B cell (primary cell): ENCODE results near the gene BIVM. TPM values are rescaled to one million over a fixed set of nuclear protein-coding genes. Genes with fewer than 3 reads are reported as not detected.

ENCODE experiments used
- ATAC-seq: fragments of 200-7000 bp; cut with Tn5 transposase; one replicate; pipeline ENCODE4 v1.10.0; 2021; ENCODE audit warnings: low read depth, mild to moderate bottlenecking, moderate number of reproducible peaks, moderate library complexity
- CTCF ChIA-PET: fragments of 350-600 bp; sonication (Branson Sonifier 250); formaldehyde crosslinking; loops from one replicate; lab custom pipeline; 2021; ENCODE audit warnings: antibody characterized with exemption, inconsistent platforms; lab: Charles Lee
- POLR2A ChIA-PET: fragments of 350-600 bp; sonication (Branson Sonifier 250); formaldehyde crosslinking; loops from one replicate; lab custom pipeline; 2021; ENCODE audit warnings: antibody characterized with exemption; lab: Charles Lee
- DNase-seq: peaks from one replicate; pipeline ENCODE4 v3.0.0; 2013
- H2AFZ ChIP-seq: 2 replicates; pipeline ENCODE4 v1.6.1; 2012; ENCODE audit warnings: mild to moderate bottlenecking, low read depth, low read length; ENCODE audit not compliant: insufficient read depth, poor library complexity, severe bottlenecking
- H3K27ac ChIP-seq, 2 donors: 1 replicate in 1 of 2; 2 replicates in 1 of 2; pipeline ENCODE4 v1.5.1; 2012 to 2013; ENCODE audit warnings: low read length in 2 of 2, mild to moderate bottlenecking in 2 of 2, moderate library complexity in 1 of 2
- H3K27me3 ChIP-seq, 4 experiments: fragments of 200-600 bp in 1 of 4; sonication (generic) in 1 of 4; replicated peaks in 1 of 4; 1 replicate in 2 of 4; 2 replicates in 2 of 4; pipeline versions ENCODE4 v1.6.1 to v1.7.0; 2013 to 2016; ENCODE audit warnings: low read length in 3 of 4, mild to moderate bottlenecking in 2 of 4, mixed read lengths in 1 of 4, moderate library complexity in 1 of 4; ENCODE audit not compliant: insufficient read depth in 4 of 4, control insufficient read depth in 3 of 4; ENCODE audit errors: control extremely low read depth in 1 of 4
- H3K36me3 ChIP-seq, 2 experiments: replicated peaks in 1 of 2; 1 replicate in 1 of 2; 2 replicates in 1 of 2; pipeline versions ENCODE4 v1.6.1 to v1.7.1; 2013; ENCODE audit warnings: low read length in 1 of 2; ENCODE audit not compliant: insufficient read depth in 2 of 2, control insufficient read depth in 1 of 2; ENCODE audit errors: control extremely low read depth in 1 of 2, extremely low read depth in 1 of 2
- H3K4me1 ChIP-seq, 2 donors: fragments of 200-600 bp in 1 of 2; sonication (generic) in 1 of 2; 1 replicate in 1 of 2; 2 replicates in 1 of 2; pipeline versions ENCODE4 v1.5.1 to v1.6.1; 2013 to 2017; ENCODE audit warnings: low read length in 2 of 2; ENCODE audit not compliant: control insufficient read depth in 2 of 2, insufficient read depth in 2 of 2
- H3K4me2 ChIP-seq: replicated peaks from 2 replicates; pipeline ENCODE3; 2012; ENCODE audit warnings: mild to moderate bottlenecking, low read depth, low read length; ENCODE audit not compliant: poor library complexity, severe bottlenecking
- H3K4me3 ChIP-seq, 5 experiments: fragments of 200-600 bp in 1 of 5; sonication (generic) in 1 of 5; 1 replicate in 3 of 5; 2 replicates in 2 of 5; pipeline versions ENCODE4 v1.5.1 to v1.7.0; 2011 to 2016; ENCODE audit warnings: low read length in 4 of 5, mild to moderate bottlenecking in 4 of 5, low read depth in 2 of 5, control low read depth in 1 of 5, moderate library complexity in 1 of 5; ENCODE audit not compliant: insufficient read depth in 1 of 5; ENCODE audit errors: control extremely low read depth in 1 of 5, extremely low read depth in 1 of 5
- H3K79me2 ChIP-seq: fragments of 200-600 bp; sonication (generic); one replicate; pipeline ENCODE4 v1.6.0; 2016; ENCODE audit warnings: low read length; ENCODE audit not compliant: control insufficient read depth, insufficient read depth
- H3K9ac ChIP-seq: fragments of 200-600 bp; sonication (generic); 2 replicates; pipeline ENCODE4 v1.6.1; 2017; ENCODE audit warnings: mild to moderate bottlenecking, low read length, moderate library complexity
- H3K9me3 ChIP-seq, 3 donors: one replicate each; pipeline versions ENCODE4 v1.6.1 to v1.7.1; 2013; ENCODE audit warnings: low read length in 2 of 3; ENCODE audit not compliant: control insufficient read depth in 2 of 3, insufficient read depth in 1 of 3; ENCODE audit errors: control extremely low read depth in 1 of 3
- H4K20me1 ChIP-seq: 2 replicates; pipeline ENCODE4 v1.6.0; 2012; ENCODE audit warnings: mild to moderate bottlenecking, low read length; ENCODE audit not compliant: insufficient read depth, control insufficient read depth, poor library complexity, severe bottlenecking
- H3K27ac Mint-ChIP-seq: one replicate; pipeline ENCODE4 v1.8.0; 2021; ENCODE audit warnings: mixed read lengths
- H3K27me3 Mint-ChIP-seq: one replicate; pipeline ENCODE4 v1.8.0; 2021; ENCODE audit warnings: mixed read lengths
- H3K4me1 Mint-ChIP-seq: one replicate; pipeline ENCODE4 v1.8.0; 2021; ENCODE audit warnings: mixed read lengths
- H3K4me3 Mint-ChIP-seq: one replicate; pipeline ENCODE4 v1.8.0; 2021; ENCODE audit warnings: mixed read lengths
- H3K9me3 Mint-ChIP-seq: one replicate; pipeline ENCODE4 v1.8.0; 2022; ENCODE audit warnings: mixed read lengths; ENCODE audit not compliant: insufficient read depth
- EZH2 ChIP-seq: IDR thresholded peaks from 2 replicates; pipeline ENCODE4 v1.6.1; 2012; ENCODE audit warnings: borderline replicate concordance, low read depth, mild to moderate bottlenecking, moderate library complexity, low read length; ENCODE audit not compliant: insufficient read depth, poor library complexity, severe bottlenecking
- WGBS: methylation state at CpG from one replicate; pipeline ENCODE4 v1.1.5; 2013; ENCODE audit warnings: missing lambda C conversion rate; ENCODE audit not compliant: insufficient coverage; 5-methylcytosine and 5-hydroxymethylcytosine counted together
- intact Hi-C: fragments of 100-400 bp; cut with micrococcal nuclease; formaldehyde crosslinking; loops from one replicate; pipeline ENCODE4 v1.10.0; 2022
- polyA plus RNA-seq: library from polyadenylated mRNA; depleted of rRNA; stranded (reverse); fragments of >200 nt; gene quantifications from 2 replicates; pipeline ENCODE4 v1.2.3, GENCODE V29; 2012
- total RNA-seq, 2 donors: library from RNA; stranded (reverse); fragments of 120-200 nt in 1 of 2; gene quantifications; 1 replicate in 1 of 2; 2 replicates in 1 of 2; pipeline versions ENCODE4 v1.2.3 to v1.2.4, GENCODE V29; 2013 to 2022
- TF ChIP-seq, protein P1 (sequence below): fragments of 200-600 bp; IDR thresholded peaks from one replicate; pipeline ENCODE4 v1.8.0; 2022; ENCODE audit warnings: antibody characterized with exemption, mild to moderate bottlenecking

BIVM gene
- total and polyA plus RNA-seq, 2 donors (not counting 1 experiment from before 2014, with no cell fraction given), result 1.0 to 3.6 TPM

DNA sequence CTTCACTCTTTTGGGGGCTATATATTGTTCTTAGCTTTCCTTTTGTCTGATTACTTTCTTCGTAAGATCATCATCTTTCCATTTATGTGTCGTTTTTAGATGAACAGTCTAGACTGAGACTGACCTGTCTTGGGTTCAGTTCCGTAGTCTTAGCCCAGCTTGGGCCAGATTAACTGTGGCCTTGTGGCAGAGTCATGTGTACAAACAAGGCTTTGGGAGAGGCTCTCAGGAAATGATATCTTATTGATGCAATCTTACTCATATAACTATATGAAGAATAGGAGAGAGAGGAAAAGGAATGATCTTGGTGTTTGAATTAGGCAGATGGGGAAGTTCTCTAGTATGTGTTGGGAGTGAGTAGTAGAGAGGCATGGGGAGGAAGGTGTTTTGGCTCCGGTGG, 40.1 kb downstream of the BIVM start:
- TF ChIP-seq, protein P1, sequence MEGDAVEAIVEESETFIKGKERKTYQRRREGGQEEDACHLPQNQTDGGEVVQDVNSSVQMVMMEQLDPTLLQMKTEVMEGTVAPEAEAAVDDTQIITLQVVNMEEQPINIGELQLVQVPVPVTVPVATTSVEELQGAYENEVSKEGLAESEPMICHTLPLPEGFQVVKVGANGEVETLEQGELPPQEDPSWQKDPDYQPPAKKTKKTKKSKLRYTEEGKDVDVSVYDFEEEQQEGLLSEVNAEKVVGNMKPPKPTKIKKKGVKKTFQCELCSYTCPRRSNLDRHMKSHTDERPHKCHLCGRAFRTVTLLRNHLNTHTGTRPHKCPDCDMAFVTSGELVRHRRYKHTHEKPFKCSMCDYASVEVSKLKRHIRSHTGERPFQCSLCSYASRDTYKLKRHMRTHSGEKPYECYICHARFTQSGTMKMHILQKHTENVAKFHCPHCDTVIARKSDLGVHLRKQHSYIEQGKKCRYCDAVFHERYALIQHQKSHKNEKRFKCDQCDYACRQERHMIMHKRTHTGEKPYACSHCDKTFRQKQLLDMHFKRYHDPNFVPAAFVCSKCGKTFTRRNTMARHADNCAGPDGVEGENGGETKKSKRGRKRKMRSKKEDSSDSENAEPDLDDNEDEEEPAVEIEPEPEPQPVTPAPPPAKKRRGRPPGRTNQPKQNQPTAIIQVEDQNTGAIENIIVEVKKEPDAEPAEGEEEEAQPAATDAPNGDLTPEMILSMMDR, result no peak
- no peak for TF ChIP-seq EZH2
- H4K20me1 ChIP-seq, result no peaks in the 10 kb centered on the region
- H3K4me1 ChIP-seq, result no peaks in the 10 kb centered on the region
- no peak overlapping the region for H2AFZ ChIP-seq
- WGBS, result 39% methylated on average over 2 of the region's 4 CpGs
- H3K27me3 ChIP-seq, result no peaks in the 10 kb centered on the region
- ATAC-seq (no peak), DNase-seq (no peak)
- Mint-ChIP-seq H3K4me1 (peaks cover 1% of the 10 kb centered on the region), H3K27ac (no peak overlapping the region), H3K27me3 (no peaks in the 10 kb centered on the region), H3K9me3 (no peaks in the 10 kb centered on the region), H3K4me3 (no peak overlapping the region)
- H3K9ac ChIP-seq, result no peak overlapping the region
- CTCF ChIA-PET, result interaction anchor here (1.0 kb wide), 1 partner anchor 247 kb away, joined by 3 read pairs; no protein-coding TSS in a partner anchor
- intact Hi-C loops, result no loop called here
- peaks cover 1% of the 10 kb centered on the region for H3K79me2 ChIP-seq
- no peak overlapping the region for H3K4me3 ChIP-seq
- POLR2A ChIA-PET, result no interaction called here
- H3K27ac ChIP-seq, result no peak overlapping the region
- no peaks in the 10 kb centered on the region for H3K36me3 ChIP-seq
- H3K4me2 ChIP-seq, result no peak overlapping the region
- H3K9me3 ChIP-seq, result no peaks in the 10 kb centered on the region

DNA sequence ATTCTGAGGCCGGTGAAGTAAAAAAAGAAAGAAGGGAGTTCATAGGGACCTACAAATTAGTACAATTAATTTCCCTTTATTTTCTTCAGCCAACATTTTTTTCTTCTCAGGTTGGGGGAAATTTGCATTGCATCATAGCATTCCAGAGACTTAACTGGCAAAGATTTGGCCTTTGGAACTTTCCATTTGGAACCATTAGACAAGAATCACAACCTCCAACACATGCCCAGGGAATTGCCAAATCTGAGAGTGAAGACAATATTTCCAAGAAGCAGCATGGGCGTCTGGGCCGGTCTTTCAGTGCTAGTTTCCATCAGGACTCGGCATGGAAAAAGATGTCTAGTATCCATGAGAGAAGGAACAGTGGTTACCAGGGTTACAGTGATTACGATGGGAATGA, 40.5 kb downstream of the BIVM start:
- CTCF ChIA-PET, result interaction anchor here (1.0 kb wide), 1 partner anchor 247 kb away, joined by 3 read pairs; no protein-coding TSS in a partner anchor

More for the DNA sequence above, 40.5 kb downstream of the BIVM start:
- no peak for TF ChIP-seq EZH2
- TF ChIP-seq, protein P1, result no peak
- no peaks in the 10 kb centered on the region for H4K20me1 ChIP-seq
- 93% methylated on average over 3 of the region's 5 CpGs for WGBS
- H3K4me3 ChIP-seq, result no peak overlapping the region
- peaks cover 6% of the 10 kb centered on the region for H3K79me2 ChIP-seq
- no peak overlapping the region for H2AFZ ChIP-seq
- H3K27me3 ChIP-seq, result no peaks in the 10 kb centered on the region
- Mint-ChIP-seq H3K9me3 (no peaks in the 10 kb centered on the region), H3K27ac (no peak overlapping the region), H3K4me1 (peaks cover 3% of the 10 kb centered on the region), H3K27me3 (no peaks in the 10 kb centered on the region), H3K4me3 (no peak overlapping the region)
- DNase-seq, result no peak
- no peak overlapping the region for H3K9ac ChIP-seq
- H3K4me2 ChIP-seq, result no peak overlapping the region
- intact Hi-C loops, result no loop called here
- no peaks in the 10 kb centered on the region for H3K36me3 ChIP-seq
- H3K27ac ChIP-seq, result no peak overlapping the region
- no peak for ATAC-seq
- POLR2A ChIA-PET, result interaction anchor here (0.8 kb wide), 1 partner anchor 262 kb away, joined by 3 read pairs; no protein-coding TSS in a partner anchor
- peaks cover 0 to 1% of the 10 kb centered on the region in 2 donors for H3K4me1 ChIP-seq
- H3K9me3 ChIP-seq, result no peaks in the 10 kb centered on the region
